MCF 10A (cell line): Measurements from ENCODE around the gene KRTAP20-3. TPM values are rescaled to one million over a fixed set of nuclear protein-coding genes. Genes with fewer than 3 reads are reported as not detected.

Experiments
- BruUV-seq: library from RNA; stranded (reverse); fragments of 400-500 nt; replicated peaks from 2 replicates; lab custom pipeline; 2021; lab: Mats Ljungman, UMichigan
- CTCF ChIA-PET: fragments of 300-600 bp; sonication (Branson Sonifier 250); formaldehyde crosslinking; extraction: SDS; loops from one replicate; lab custom pipeline; 2021; ENCODE audit warnings: antibody characterized with exemption, inconsistent platforms; lab: Yijun Ruan, JAX
- POLR2A ChIA-PET: fragments of 300-600, 350-650 bp; sonication (Branson Sonifier 250); formaldehyde crosslinking; extraction: SDS; loops from one replicate; lab custom pipeline; 2020; ENCODE audit warnings: antibody characterized with exemption, inconsistent platforms; lab: Yijun Ruan, JAX
- DNase-seq: peaks from one replicate; pipeline ENCODE4 v3.0.0-alpha.2; 2018; ENCODE audit not compliant: unreplicated experiment
- H3K27ac Mint-ChIP-seq: one replicate; pipeline ENCODE4 v1.8.0; 2022; ENCODE audit warnings: mild to moderate bottlenecking, low read depth, mixed read lengths; ENCODE audit not compliant: unreplicated experiment
- H3K27me3 Mint-ChIP-seq: one replicate; pipeline ENCODE4 v1.8.0; 2022; ENCODE audit warnings: mixed read lengths; ENCODE audit not compliant: insufficient read depth, unreplicated experiment
- H3K36me3 Mint-ChIP-seq: one replicate; pipeline ENCODE4 v1.8.0; 2022; ENCODE audit warnings: mild to moderate bottlenecking, moderate library complexity, mixed read lengths; ENCODE audit not compliant: insufficient read depth, unreplicated experiment
- H3K4me1 Mint-ChIP-seq: one replicate; pipeline ENCODE4 v1.8.0; 2022; ENCODE audit warnings: mixed read lengths; ENCODE audit not compliant: insufficient read depth, unreplicated experiment
- H3K4me3 Mint-ChIP-seq: one replicate; pipeline ENCODE4 v1.8.0; 2022; ENCODE audit warnings: mild to moderate bottlenecking, moderate library complexity, mixed read lengths; ENCODE audit not compliant: unreplicated experiment
- H3K9me3 Mint-ChIP-seq: one replicate; pipeline ENCODE4 v1.8.0; 2022; ENCODE audit warnings: mixed read lengths; ENCODE audit not compliant: unreplicated experiment
- intact Hi-C: fragments of 100-400 bp; cut with micrococcal nuclease; formaldehyde crosslinking; loops from 2 replicates; pipeline ENCODE4 v1.14.1; 2022
- total RNA-seq: library from RNA; stranded (reverse); gene quantifications from 2 replicates; pipeline ENCODE4 v1.2.3, GENCODE V29; 2022
- TF ChIP-seq, protein P1 (sequence below): fragments of 200-600 bp; IDR thresholded peaks from one replicate; pipeline ENCODE4 v1.8.0; 2022; ENCODE audit warnings: antibody characterized with exemption, mild to moderate bottlenecking; ENCODE audit not compliant: unreplicated experiment

The KRTAP20-3 gene
- total RNA-seq, 1 experiment from 2014 or later, result not detected

DNA sequence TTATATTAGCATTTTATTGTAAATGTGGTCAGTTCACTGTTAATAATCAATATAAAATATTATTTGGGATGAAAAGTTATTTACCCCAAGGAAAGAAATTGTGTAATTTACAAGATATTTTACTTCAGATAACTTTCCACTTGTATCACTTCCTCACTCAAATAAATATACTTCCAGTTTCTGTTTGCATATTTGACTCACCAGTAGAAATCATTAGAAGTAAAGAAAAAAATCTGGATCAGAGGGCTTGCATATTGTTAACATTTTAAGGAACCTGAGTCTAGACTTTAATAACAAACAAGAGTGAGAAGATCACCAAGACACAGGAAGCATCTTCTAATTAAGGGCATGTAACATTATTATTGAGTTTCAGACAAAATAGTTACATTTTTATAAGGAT, 22.6 kb upstream of the KRTAP20-3 start:
- ChIA-PET POLR2A (no interaction called here), CTCF (interaction anchor here (0.6 kb wide), 1 partner anchor 219 kb away, joined by 3 read pairs; no protein-coding TSS in a partner anchor)
- no TSS peak for BruUV-seq
- H3K27ac Mint-ChIP-seq, result no peak overlapping the region
- no peak overlapping the region for H3K4me3 Mint-ChIP-seq
- DNase-seq, result no peak
- TF ChIP-seq, protein P1, sequence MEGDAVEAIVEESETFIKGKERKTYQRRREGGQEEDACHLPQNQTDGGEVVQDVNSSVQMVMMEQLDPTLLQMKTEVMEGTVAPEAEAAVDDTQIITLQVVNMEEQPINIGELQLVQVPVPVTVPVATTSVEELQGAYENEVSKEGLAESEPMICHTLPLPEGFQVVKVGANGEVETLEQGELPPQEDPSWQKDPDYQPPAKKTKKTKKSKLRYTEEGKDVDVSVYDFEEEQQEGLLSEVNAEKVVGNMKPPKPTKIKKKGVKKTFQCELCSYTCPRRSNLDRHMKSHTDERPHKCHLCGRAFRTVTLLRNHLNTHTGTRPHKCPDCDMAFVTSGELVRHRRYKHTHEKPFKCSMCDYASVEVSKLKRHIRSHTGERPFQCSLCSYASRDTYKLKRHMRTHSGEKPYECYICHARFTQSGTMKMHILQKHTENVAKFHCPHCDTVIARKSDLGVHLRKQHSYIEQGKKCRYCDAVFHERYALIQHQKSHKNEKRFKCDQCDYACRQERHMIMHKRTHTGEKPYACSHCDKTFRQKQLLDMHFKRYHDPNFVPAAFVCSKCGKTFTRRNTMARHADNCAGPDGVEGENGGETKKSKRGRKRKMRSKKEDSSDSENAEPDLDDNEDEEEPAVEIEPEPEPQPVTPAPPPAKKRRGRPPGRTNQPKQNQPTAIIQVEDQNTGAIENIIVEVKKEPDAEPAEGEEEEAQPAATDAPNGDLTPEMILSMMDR, result no peak
- no peaks in the 10 kb centered on the region for H3K9me3 Mint-ChIP-seq
- intact Hi-C loops, result no loop called here
- no peaks in the 10 kb centered on the region for H3K27me3 Mint-ChIP-seq
- H3K4me1 Mint-ChIP-seq, result no peaks in the 10 kb centered on the region
- no peaks in the 10 kb centered on the region for H3K36me3 Mint-ChIP-seq

- H3K4me3 Mint-ChIP-seq, result no peak within 1 kb of the TSS
- CTCF ChIA-PET, result no interaction called here
These were observed 22.1 kb upstream of the KRTAP20-3 start, which contains the start of gene KRTAP20-4 for GRCh38 chr21:30620522-30620921. Gene KRTAP20-4, plus strand, starts transcription at chr21:30620627.

DNA sequence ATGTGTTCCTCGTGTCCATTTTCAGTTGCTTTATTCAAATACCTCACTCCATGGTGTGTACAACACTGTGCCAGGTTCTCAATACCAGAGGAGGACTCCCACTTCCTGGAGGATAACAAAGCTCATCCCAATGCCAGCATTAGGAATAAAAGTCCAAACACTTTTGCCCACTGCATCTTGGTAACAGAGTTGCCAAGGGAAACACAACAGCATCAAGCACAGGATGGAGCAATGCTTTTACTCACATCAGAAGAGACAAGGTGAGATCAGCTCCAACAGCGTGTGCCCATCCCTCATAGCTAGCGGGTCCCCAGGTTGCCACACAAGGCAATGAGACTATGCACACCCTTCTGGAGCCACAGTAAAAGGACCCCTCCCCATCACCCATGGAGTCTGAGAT, 19.3 kb upstream of the KRTAP20-3 start:
- H3K9me3 Mint-ChIP-seq, result peaks cover 7% of the 10 kb centered on the region
- H3K27me3 Mint-ChIP-seq, result no peaks in the 10 kb centered on the region

More at GRCh38 chr21:30620522-30620921, 22.1 kb upstream of the KRTAP20-3 start, which contains the start of gene KRTAP20-4:
- Mint-ChIP-seq H3K9me3 (no peaks in the 10 kb centered on the region), H3K36me3 (no peaks in the 10 kb centered on the region), H3K27ac (peak within 1 kb of the TSS; percentile 51), H3K27me3 (no peaks in the 10 kb centered on the region), H3K4me1 (no peaks in the 10 kb centered on the region)
- TF ChIP-seq, protein P1, result no peak
- intact Hi-C loops, result no loop called here
- no peak for DNase-seq
- POLR2A ChIA-PET, result no interaction called here
- BruUV-seq, result no TSS peak

GRCh38 chr21:30625449-30626165, 17.1 kb upstream of the KRTAP20-3 start:
- DNase-seq, result no peak
- intact Hi-C loops, result no loop called here
- no peaks in the 10 kb centered on the region for H3K27me3 Mint-ChIP-seq
- BruUV-seq, result no TSS peak
- ChIA-PET CTCF (interaction anchor here (0.6 kb wide), 1 partner anchor 87 kb away, joined by 3 read pairs; no protein-coding TSS in a partner anchor), POLR2A (no interaction called here)
- no peak overlapping the region for H3K4me3 Mint-ChIP-seq
- TF ChIP-seq, protein P1, result no peak
- no peaks in the 10 kb centered on the region for H3K4me1 Mint-ChIP-seq
- no peaks in the 10 kb centered on the region for H3K36me3 Mint-ChIP-seq
- H3K9me3 Mint-ChIP-seq, result peaks cover 8% of the 10 kb centered on the region
- no peak overlapping the region for H3K27ac Mint-ChIP-seq

More for the DNA sequence above, 19.3 kb upstream of the KRTAP20-3 start:
- no peak overlapping the region for H3K4me3 Mint-ChIP-seq
- no peak overlapping the region for H3K27ac Mint-ChIP-seq
- TF ChIP-seq, protein P1, result no peak
- ChIA-PET POLR2A (interaction anchor here (0.6 kb wide), 2 partner anchors 149 to 1717 kb away, joined by 3 to 4 read pairs; no protein-coding TSS in a partner anchor), CTCF (no interaction called here)
- no TSS peak for BruUV-seq
- no peak for DNase-seq
- intact Hi-C loops, result no loop called here
- H3K4me1 Mint-ChIP-seq, result no peaks in the 10 kb centered on the region
- no peaks in the 10 kb centered on the region for H3K36me3 Mint-ChIP-seq
